Stomach (tissue), 4 donors: ENCODE measurements around the gene CNTFR.

ENCODE experiments used
- CTCF ChIP-seq, 7 experiments: fragments of 450-650 bp in 4 of 7; fragments of 200-600 bp in 3 of 7; sonication (generic) in 3 of 7; IDR thresholded peaks; one replicate each; pipeline ENCODE4 v1.5.1; 2016 to 2019; ENCODE audit warnings: antibody characterized with exemption in 7 of 7, control low read depth in 2 of 7, mild to moderate bottlenecking in 1 of 7
- POLR2A ChIP-seq, 4 donors: fragments of 450-650 bp; IDR thresholded peaks; one replicate each; pipeline ENCODE4 v1.6.1; 2016; ENCODE audit warnings: antibody characterized with exemption in 4 of 4, control low read depth in 2 of 4, mild to moderate bottlenecking in 1 of 4, moderate library complexity in 1 of 4

DNA sequence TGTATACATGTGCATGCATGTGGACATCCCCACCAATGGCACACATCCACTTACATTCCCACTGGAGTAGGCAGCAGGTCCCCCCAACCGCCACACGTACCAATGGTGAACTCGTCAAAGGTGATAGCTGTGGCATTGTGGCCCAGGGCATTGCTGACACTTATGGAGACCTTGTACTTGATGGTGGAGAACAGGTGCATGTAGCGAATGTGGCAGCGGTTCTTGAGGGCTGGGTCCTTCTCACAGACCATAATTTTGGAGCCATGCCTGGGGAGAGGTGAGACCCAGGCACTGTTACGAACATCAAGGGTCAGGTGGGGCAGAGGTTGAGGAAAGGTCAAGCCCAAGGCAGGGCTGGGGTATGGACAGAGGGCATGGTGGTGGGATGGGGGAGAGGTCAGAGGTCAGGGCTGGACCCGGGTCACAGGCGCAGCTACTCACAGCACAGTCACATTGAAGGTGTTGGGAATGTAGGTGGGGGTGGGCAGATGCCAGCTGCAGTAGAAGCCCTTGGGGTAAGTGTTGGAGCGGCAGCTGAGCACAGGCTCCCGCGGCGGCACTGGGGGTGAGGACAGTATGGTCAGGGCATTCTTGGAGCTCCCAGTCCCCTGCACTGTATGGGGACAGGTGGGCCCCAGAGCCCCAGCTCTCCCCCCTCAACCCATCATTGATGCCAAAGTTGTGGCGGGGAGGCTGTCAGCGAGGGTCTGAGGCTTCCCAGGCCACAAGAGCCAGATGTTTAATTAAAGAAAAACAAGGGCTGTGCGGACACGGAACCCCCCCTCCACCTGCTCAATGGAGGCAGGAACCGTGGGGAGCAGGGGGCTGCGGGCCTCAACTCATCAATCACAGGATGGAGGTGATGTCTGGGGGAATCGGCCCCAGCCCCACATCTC lies 31.9 kb downstream of the CNTFR start:
- TF ChIP-seq POLR2A (IDR thresholded peaks at IDR 0.05) (no peak), CTCF (IDR thresholded peaks at IDR 0.05) (no peak)
